ENCODE measurements around the gene MLLT3.
A peak's percentile ranks its signal among the peaks of the same experiment; 100 is the strongest.

The MLLT3 gene

GRCh38 chr9:20528253-20528652 is 94.0 kb downstream of the MLLT3 start:
- Histone ChIP-seq H3K4me3 (ENCODE audit: low read length) (no peak overlapping the region), H3F3A (ENCODE audit: insufficient read depth, low read length) (no peaks in the 10 kb centered on the region), H2AFZ (ENCODE audit: low read length) (no peak overlapping the region), H3K4me1 (ENCODE audit: low read length) (0 out of 2 replicates have a peak, but pooled peaks cover 4% of the 10 kb centered on the region), H3K9ac (ENCODE audit: low read length) (no peak overlapping the region), H4K20me1 (ENCODE audit: insufficient read depth, low read length) (no peaks in the 10 kb centered on the region), H3K36me3 (replicated peaks; ENCODE audit: insufficient read depth, low read length) (no peaks in the 10 kb centered on the region), H3K9me3 (replicated peaks; ENCODE audit: insufficient read depth, low read length) (no peaks in the 10 kb centered on the region), H3K4me2 (ENCODE audit: low read depth, low read length) (no peak overlapping the region), H3K27me3 (replicated peaks; ENCODE audit: insufficient read depth, low read length) (no peaks in the 10 kb centered on the region), H3K79me2 (ENCODE audit: low read length) (peaks cover 25% of the 10 kb centered on the region), H3K27ac (ENCODE audit: low read length) (no peak overlapping the region), H3K9me2 (replicated peaks; ENCODE audit: insufficient read depth, low read length) (no peaks in the 10 kb centered on the region)
- TF ChIP-seq EZH2phosphoT487 (IDR thresholded peaks at IDR 0.05; ENCODE audit: low read length) (no peak), CTCF (IDR thresholded peaks at IDR 0.05; ENCODE audit: low read length) (no peak), EZH2 (optimal IDR thresholded peaks at IDR 0.05; ENCODE audit: low read depth, low read length) (no peak)
- no peak for DNase-seq

GRCh38 chr9:20526500-20527319 is 95.6 kb downstream of the MLLT3 start:
- peaks cover 24% of the 10 kb centered on the region for H3K79me2 ChIP-seq (ENCODE audit: low read length)
- no peak overlapping the region for H3K4me2 ChIP-seq (ENCODE audit: low read depth, low read length)
- H4K20me1 ChIP-seq (ENCODE audit: insufficient read depth, low read length): no peaks in the 10 kb centered on the region
- H3K27me3 ChIP-seq (replicated peaks; ENCODE audit: insufficient read depth, low read length): no peaks in the 10 kb centered on the region
- H3K27ac ChIP-seq (ENCODE audit: low read length): no peak overlapping the region
- H3F3A ChIP-seq (ENCODE audit: insufficient read depth, low read length): no peaks in the 10 kb centered on the region
- H3K4me3 ChIP-seq (ENCODE audit: low read length): no peak overlapping the region
- no peaks in the 10 kb centered on the region for H3K9me3 ChIP-seq (replicated peaks; ENCODE audit: insufficient read depth, low read length)
- H3K36me3 ChIP-seq (replicated peaks; ENCODE audit: insufficient read depth, low read length): no peaks in the 10 kb centered on the region
- TF ChIP-seq EZH2 (optimal IDR thresholded peaks at IDR 0.05; ENCODE audit: low read depth, low read length): no peak
- no peak for TF ChIP-seq CTCF (IDR thresholded peaks at IDR 0.05; ENCODE audit: low read length)
- no peak for DNase-seq
- H3K9ac ChIP-seq (ENCODE audit: low read length): no peak overlapping the region
- H3K9me2 ChIP-seq (replicated peaks; ENCODE audit: insufficient read depth, low read length): no peaks in the 10 kb centered on the region
- H2AFZ ChIP-seq (ENCODE audit: low read length): no peak overlapping the region
- H3K4me1 ChIP-seq (ENCODE audit: low read length): 0 out of 2 replicates have a peak, but pooled peaks cover 4% of the 10 kb centered on the region

GRCh38 chr9:20524776-20525175 is 97.5 kb downstream of the MLLT3 start:
- Histone ChIP-seq H2AFZ (ENCODE audit: low read length) (no peak overlapping the region), H3K4me3 (ENCODE audit: low read length) (no peak overlapping the region), H3K27ac (ENCODE audit: low read length) (no peak overlapping the region), H3K27me3 (replicated peaks; ENCODE audit: insufficient read depth, low read length) (no peaks in the 10 kb centered on the region), H3K9ac (ENCODE audit: low read length) (no peak overlapping the region), H3K36me3 (replicated peaks; ENCODE audit: insufficient read depth, low read length) (no peaks in the 10 kb centered on the region), H3K9me2 (replicated peaks; ENCODE audit: insufficient read depth, low read length) (no peaks in the 10 kb centered on the region), H4K20me1 (ENCODE audit: insufficient read depth, low read length) (no peaks in the 10 kb centered on the region), H3K9me3 (replicated peaks; ENCODE audit: insufficient read depth, low read length) (no peaks in the 10 kb centered on the region), H3K4me1 (ENCODE audit: low read length) (no peaks in the 10 kb centered on the region), H3K79me2 (ENCODE audit: low read length) (peaks cover 26% of the 10 kb centered on the region), H3K4me2 (ENCODE audit: low read depth, low read length) (no peak overlapping the region), H3F3A (ENCODE audit: insufficient read depth, low read length) (no peaks in the 10 kb centered on the region)
- TF ChIP-seq EZH2 (optimal IDR thresholded peaks at IDR 0.05; ENCODE audit: low read depth, low read length): no peak
- 0 out of 2 replicates have a peak, but pooled peaks have one; percentile 8 for TF ChIP-seq CTCF (IDR thresholded peaks at IDR 0.05; ENCODE audit: low read length)
- no peak for DNase-seq

Measured in MM.1S (cell line).